Embryonic facial prominence (tissue), 1 donor: ENCODE measurements around the gene SNX1.

ENCODE experiments used
- DNase-seq: peaks from one replicate; pipeline ENCODE4 v3.0.0-alpha.2; 2016; ENCODE audit errors: extremely low spot score

Gene SNX1

GRCh38 chr15:64146041-64146440 lies 50.3 kb downstream of the SNX1 start:
- no peak for DNase-seq

- DNase-seq = no peak
Measured at GRCh38 chr15:64146520-64146884, 50.7 kb downstream of the SNX1 start.

- DNase-seq = no peak
Measured at GRCh38 chr15:64146885-64147681, 51.3 kb downstream of the SNX1 start.

- DNase-seq = no peak
Measured at GRCh38 chr15:64148168-64148567, 52.4 kb downstream of the SNX1 start.

- DNase-seq = no peak
Measured at GRCh38 chr15:64148581-64148980, 52.8 kb downstream of the SNX1 start.

- DNase-seq = no peak
Measured at GRCh38 chr15:64149424-64149823, 53.6 kb downstream of the SNX1 start.

- no peak for DNase-seq
Measured at GRCh38 chr15:64149893-64150578, 54.3 kb downstream of the SNX1 start.

GRCh38 chr15:64151727-64152506 lies 56.1 kb downstream of the SNX1 start, which contains the start of gene SNX22:
Gene SNX22 (plus strand): TSS chr15:64151731. CDS start chr15:64151776, 45 bp downstream.
- DNase-seq = no peak

- DNase-seq = no peak
Measured at GRCh38 chr15:64152507-64153387, 57.0 kb downstream of the SNX1 start.

GRCh38 chr15:64153480-64154367 lies 57.9 kb downstream of the SNX1 start:
- DNase-seq = peak; percentile 40

- DNase-seq = no peak
Measured at GRCh38 chr15:64155802-64156651, 60.2 kb downstream of the SNX1 start.

GRCh38 chr15:64156652-64157331 lies 61.0 kb downstream of the SNX1 start:
- DNase-seq = no peak

- no peak for DNase-seq
Measured at GRCh38 chr15:64157599-64158125, 61.9 kb downstream of the SNX1 start.

- no peak for DNase-seq
Measured at GRCh38 chr15:64158363-64159134, 62.8 kb downstream of the SNX1 start.

- DNase-seq = no peak
Measured at GRCh38 chr15:64161688-64162477, 66.1 kb downstream of the SNX1 start.

- DNase-seq = no peak
Measured at GRCh38 chr15:64162478-64162868, 66.7 kb downstream of the SNX1 start.
